ENCODE results near the gene MLPH. TPM values are rescaled to one million over a fixed set of nuclear protein-coding genes. Genes with fewer than 3 reads are reported as not detected.

Gene MLPH
- total and polyA plus RNA-seq, 2 of the 4 experiments (the other 2 are of a cell fraction) = 13.8 to 21.6 TPM

DNA sequence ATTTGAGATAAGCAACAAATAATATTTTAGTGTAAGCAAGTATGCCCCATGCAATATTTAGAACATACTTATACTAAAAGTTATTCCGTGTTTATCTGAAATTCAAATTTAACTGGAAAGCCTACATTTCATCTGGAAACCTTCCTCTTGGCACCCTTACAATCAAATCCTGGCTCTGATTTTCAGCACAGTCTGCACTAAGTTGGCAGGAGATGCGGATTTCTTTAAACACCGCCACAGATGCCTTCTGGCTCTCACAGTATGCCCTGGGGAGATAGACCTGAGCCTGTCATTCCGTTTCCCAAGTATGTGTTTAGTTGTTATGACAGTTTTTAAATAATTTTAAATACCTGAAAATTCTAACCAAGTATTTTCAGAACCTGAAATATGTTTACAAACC lies 7.3 kb upstream of the MLPH start:
- Histone ChIP-seq H3K27me3 (ENCODE audit: control insufficient read depth, insufficient read depth, low read length) (no peaks in the 10 kb centered on the region), H3K4me1 (ENCODE audit: control insufficient read depth, insufficient read depth, low read length) (peaks cover 15% of the 10 kb centered on the region), H3K4me3 (ENCODE audit: insufficient read depth, low read depth, low read length) (no peak overlapping the region), H3K23ac (ENCODE audit: low read depth, low read length) (no peak overlapping the region), H3K4me2 (ENCODE audit: low read depth, low read length) (no peak overlapping the region), H3K9me3 (ENCODE audit: control insufficient read depth, insufficient read depth, low read length) (no peaks in the 10 kb centered on the region), H2BK5ac (ENCODE audit: low read depth, low read length, poor library complexity, severe bottlenecking) (no peak overlapping the region), H4K8ac (ENCODE audit: low read depth in 2 of 2, low read length in 2 of 2) (no peak overlapping the region), H3K18ac (ENCODE audit: low read depth, low read length) (no peak overlapping the region), H3K79me1 (ENCODE audit: low read depth in 1 of 2, low read length in 2 of 2) (peaks cover 0 to 14% of the 10 kb centered on the region in 2 experiments; a peak in 2 of 4 replicates), H2BK120ac (ENCODE audit: low read depth, low read length) (no peak overlapping the region), H3K9ac (ENCODE audit: low read depth, low read length) (no peak overlapping the region), H2BK20ac (ENCODE audit: low read depth, low read length) (no peak overlapping the region), H2AK5ac (ENCODE audit: low read depth, low read length) (no peak overlapping the region), H2AFZ (replicated peaks; ENCODE audit: low read length, poor library complexity) (no peak overlapping the region), H2BK15ac (ENCODE audit: low read depth, low read length) (no peak overlapping the region), H3K56ac (ENCODE audit: extremely low read depth, insufficient read depth, low read length) (no peak overlapping the region), H3K14ac (replicated peaks; ENCODE audit: low read depth, low read length) (no peak overlapping the region), H3K9me1 (ENCODE audit: insufficient read depth, low read length) (peaks cover 13% of the 10 kb centered on the region), H3K27ac (ENCODE audit: insufficient read depth, low read length) (no peak overlapping the region), H4K5ac (ENCODE audit: low read depth, low read length) (no peak overlapping the region), H4K91ac (ENCODE audit: insufficient read depth, low read depth, low read length) (no peak overlapping the region), H3K36me3 (ENCODE audit: control insufficient read depth, insufficient read depth, low read length) (no peaks in the 10 kb centered on the region), H4K20me1 (ENCODE audit: insufficient read depth, low read length) (no peaks in the 10 kb centered on the region), H2AK9ac (replicated peaks; ENCODE audit: low read depth, low read length, poor library complexity) (no peak overlapping the region), H3K4ac (ENCODE audit: low read depth, low read length) (no peak overlapping the region)
- no peak for DNase-seq
- no TSS peak for BruUV-seq (replicated peaks)
- ChIA-PET POLR2A (ENCODE audit: unreplicated experiment) (no interaction called here), CTCF (no interaction called here)
- TF ChIP-seq BHLHE40 (IDR thresholded peaks at IDR 0.05; ENCODE audit: low read depth, low read length) = no peak
- TF ChIP-seq SMC3 (IDR thresholded peaks at IDR 0.05; ENCODE audit: low read depth, low read length) = no peak
- TF ChIP-seq, protein P1, sequence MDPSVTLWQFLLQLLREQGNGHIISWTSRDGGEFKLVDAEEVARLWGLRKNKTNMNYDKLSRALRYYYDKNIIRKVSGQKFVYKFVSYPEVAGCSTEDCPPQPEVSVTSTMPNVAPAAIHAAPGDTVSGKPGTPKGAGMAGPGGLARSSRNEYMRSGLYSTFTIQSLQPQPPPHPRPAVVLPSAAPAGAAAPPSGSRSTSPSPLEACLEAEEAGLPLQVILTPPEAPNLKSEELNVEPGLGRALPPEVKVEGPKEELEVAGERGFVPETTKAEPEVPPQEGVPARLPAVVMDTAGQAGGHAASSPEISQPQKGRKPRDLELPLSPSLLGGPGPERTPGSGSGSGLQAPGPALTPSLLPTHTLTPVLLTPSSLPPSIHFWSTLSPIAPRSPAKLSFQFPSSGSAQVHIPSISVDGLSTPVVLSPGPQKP (IDR thresholded peaks at IDR 0.05; ENCODE audit: borderline replicate concordance, low read depth, low read length) = no peak
- TF ChIP-seq, protein P2, sequence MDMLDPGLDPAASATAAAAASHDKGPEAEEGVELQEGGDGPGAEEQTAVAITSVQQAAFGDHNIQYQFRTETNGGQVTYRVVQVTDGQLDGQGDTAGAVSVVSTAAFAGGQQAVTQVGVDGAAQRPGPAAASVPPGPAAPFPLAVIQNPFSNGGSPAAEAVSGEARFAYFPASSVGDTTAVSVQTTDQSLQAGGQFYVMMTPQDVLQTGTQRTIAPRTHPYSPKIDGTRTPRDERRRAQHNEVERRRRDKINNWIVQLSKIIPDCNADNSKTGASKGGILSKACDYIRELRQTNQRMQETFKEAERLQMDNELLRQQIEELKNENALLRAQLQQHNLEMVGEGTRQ (IDR thresholded peaks at IDR 0.05; ENCODE audit: low read depth, low read length) = no peak
- no peak for TF ChIP-seq MAZ (IDR thresholded peaks at IDR 0.05; ENCODE audit: borderline replicate concordance, low read depth, low read length)
- TF ChIP-seq, protein P3, sequence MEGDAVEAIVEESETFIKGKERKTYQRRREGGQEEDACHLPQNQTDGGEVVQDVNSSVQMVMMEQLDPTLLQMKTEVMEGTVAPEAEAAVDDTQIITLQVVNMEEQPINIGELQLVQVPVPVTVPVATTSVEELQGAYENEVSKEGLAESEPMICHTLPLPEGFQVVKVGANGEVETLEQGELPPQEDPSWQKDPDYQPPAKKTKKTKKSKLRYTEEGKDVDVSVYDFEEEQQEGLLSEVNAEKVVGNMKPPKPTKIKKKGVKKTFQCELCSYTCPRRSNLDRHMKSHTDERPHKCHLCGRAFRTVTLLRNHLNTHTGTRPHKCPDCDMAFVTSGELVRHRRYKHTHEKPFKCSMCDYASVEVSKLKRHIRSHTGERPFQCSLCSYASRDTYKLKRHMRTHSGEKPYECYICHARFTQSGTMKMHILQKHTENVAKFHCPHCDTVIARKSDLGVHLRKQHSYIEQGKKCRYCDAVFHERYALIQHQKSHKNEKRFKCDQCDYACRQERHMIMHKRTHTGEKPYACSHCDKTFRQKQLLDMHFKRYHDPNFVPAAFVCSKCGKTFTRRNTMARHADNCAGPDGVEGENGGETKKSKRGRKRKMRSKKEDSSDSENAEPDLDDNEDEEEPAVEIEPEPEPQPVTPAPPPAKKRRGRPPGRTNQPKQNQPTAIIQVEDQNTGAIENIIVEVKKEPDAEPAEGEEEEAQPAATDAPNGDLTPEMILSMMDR (conservative IDR thresholded peaks at IDR 0.05; ENCODE audit: low read depth, low read length) = no peak
- TF ChIP-seq MXI1 (IDR thresholded peaks at IDR 0.05; ENCODE audit: borderline replicate concordance, low read depth, low read length) = no peak
- no peak for TF ChIP-seq FOS (IDR thresholded peaks at IDR 0.05; ENCODE audit: low read depth, low read length)
- TF ChIP-seq MAFK (IDR thresholded peaks at IDR 0.05; ENCODE audit: low read depth, low read length) = no peak
- TF ChIP-seq RCOR1 (IDR thresholded peaks at IDR 0.05; ENCODE audit: insufficient replicate concordance, low read length) = no peak
- TF ChIP-seq CEBPB (IDR thresholded peaks at IDR 0.05; ENCODE audit: low read depth, low read length) = no peak
- no peak for TF ChIP-seq NFE2L2 (IDR thresholded peaks at IDR 0.05; ENCODE audit: low read depth, low read length)
- no peak for TF ChIP-seq RFX5 (IDR thresholded peaks at IDR 0.05; ENCODE audit: low read depth, low read length)
- no peak for TF ChIP-seq CHD1 (IDR thresholded peaks at IDR 0.05; ENCODE audit: low read depth, low read length)
- no peak for TF ChIP-seq POLR2A (IDR thresholded peaks at IDR 0.05; ENCODE audit: low read depth, low read length)
- no peak for TF ChIP-seq RAD21 (IDR thresholded peaks at IDR 0.05; ENCODE audit: low read length)
- no peak for ATAC-seq (ENCODE audit: low read depth)
- dilution Hi-C loops (cut with HindIII; ENCODE audit: low sequenced_read_pairs, unreplicated experiment) = no loop called here
- in situ Hi-C loops (cut with MboI; ENCODE audit: low sequenced_read_pairs) = loop anchor here (10.0 kb wide), 1 partner anchor 325 kb away; no protein-coding TSS in a partner anchor
- intact Hi-C loops (cut with micrococcal nuclease) = loop anchor here (10.0 kb wide), 1 partner anchor 355 kb away; no protein-coding TSS in a partner anchor
- whole genome bisulfite sequencing, 2 experiments (ENCODE audit: extremely low coverage in 2 of 2, insufficient read length in 1 of 2) = no CpG with 5 or more reads among the region's 4 CpGs

Measured in IMR-90 (cell line).